HepG2 (cell line): ENCODE data around the gene ZFPL1. TPM values are rescaled to one million over a fixed set of nuclear protein-coding genes. Genes with fewer than 3 reads are reported as not detected.

Experiments used
- ATAC-seq: fragments of 200-7000 bp; cut with Tn5 transposase; 3 replicates; pipeline ENCODE4 v1.9.1; 2020; ENCODE audit warnings: mild to moderate bottlenecking, moderate library complexity
- BruUV-seq: library from RNA; stranded (reverse); fragments of 400-500 nt; replicated peaks from 2 replicates; lab custom pipeline; 2021; lab: Mats Ljungman, UMichigan
- CTCF ChIA-PET: fragments of 300-600 bp; formaldehyde crosslinking; extraction: SDS; loops from one replicate; lab custom pipeline; 2021; ENCODE audit warnings: low total read pairs, inconsistent platforms, low intra/inter-chr PET ratio; lab: Yijun Ruan, JAX
- POLR2A ChIA-PET: fragments of 350-600 bp; sonication (Branson Sonifier 250); formaldehyde crosslinking; loops from one replicate; lab custom pipeline; 2020; ENCODE audit warnings: antibody characterized with exemption, inconsistent platforms; lab: Yijun Ruan, JAX
- DNase-seq: peaks from one replicate; pipeline ENCODE4 v3.0.0-alpha.2; 2015; ENCODE audit warnings: low spot score
- FAIRE-seq: peaks from 3 replicates; lab custom pipeline; 2011; peaks lifted over from hg19 to GRCh38; lab: Jason Lieb, UNC
- H2AFZ ChIP-seq: one replicate; pipeline ENCODE4 v1.6.1; 2011; ENCODE audit warnings: low read length, inconsistent platforms
- H3K27ac ChIP-seq: fragments of 300-600 bp; 3 replicates; pipeline ENCODE4 v1.8.0; 2011; ENCODE audit warnings: mixed run types, mild to moderate bottlenecking, mixed read lengths, low read length, inconsistent platforms; ENCODE audit not compliant: insufficient read depth; ENCODE audit errors: extremely low read length
- H3K27me3 ChIP-seq, 2 experiments: fragments of 200-600 bp in 1 of 2; 2 replicates in 1 of 2; 3 replicates in 1 of 2; pipeline versions ENCODE4 v1.6.0 to v1.8.0; 2011; ENCODE audit warnings: low read length in 2 of 2, mild to moderate bottlenecking in 2 of 2, moderate library complexity in 2 of 2, inconsistent platforms in 1 of 2; ENCODE audit not compliant: insufficient read depth in 2 of 2, control insufficient read depth in 1 of 2
- H3K36me3 ChIP-seq, 2 experiments: fragments of 200-600 bp in 1 of 2; replicated peaks in 1 of 2; 2 replicates in 1 of 2; 3 replicates in 1 of 2; pipeline versions ENCODE4 v1.5.1 to v1.8.0; 2011; ENCODE audit warnings: low read length in 2 of 2, inconsistent platforms in 1 of 2; ENCODE audit not compliant: insufficient read depth in 2 of 2, control insufficient read depth in 1 of 2
- H3K4me1 ChIP-seq: 2 replicates; pipeline ENCODE4 v1.5.1; 2012; ENCODE audit warnings: low read length, inconsistent platforms; ENCODE audit not compliant: insufficient read depth
- H3K4me2 ChIP-seq: 2 replicates; pipeline ENCODE4 v1.6.0; 2011; ENCODE audit warnings: low read depth, low read length, inconsistent platforms
- H3K4me3 ChIP-seq, 3 experiments: fragments of 200-600 bp in 1 of 3; sonication (generic), shearing (Covaris generic) in 1 of 3; replicated peaks in 1 of 3; 2 replicates each; pipeline ENCODE4 v1.5.1; 2011 to 2016; ENCODE audit warnings: low read length in 3 of 3, inconsistent platforms in 2 of 3, low read depth in 2 of 3, mild to moderate bottlenecking in 2 of 3, control low read depth in 1 of 3, mixed read lengths in 1 of 3; ENCODE audit not compliant: insufficient read depth in 1 of 3
- H3K79me2 ChIP-seq: one replicate; pipeline ENCODE4 v1.6.1; 2011; ENCODE audit warnings: low read length, inconsistent platforms; ENCODE audit not compliant: insufficient read depth
- H3K9ac ChIP-seq: 2 replicates; pipeline ENCODE4 v1.6.0; 2011; ENCODE audit warnings: mild to moderate bottlenecking, low read depth, low read length, inconsistent platforms; ENCODE audit not compliant: insufficient read depth
- H3K9me3 ChIP-seq: 2 replicates; pipeline ENCODE4 v1.5.1; 2012; ENCODE audit warnings: mild to moderate bottlenecking, low read length
- H4K20me1 ChIP-seq: 2 replicates; pipeline ENCODE4 v1.6.0; 2011; ENCODE audit warnings: inconsistent platforms, mild to moderate bottlenecking, low read length, moderate library complexity; ENCODE audit not compliant: insufficient read depth
- ARNT ChIP-seq: fragments of 450-650 bp; IDR thresholded peaks from 2 replicates; pipeline ENCODE4 v1.6.1; 2017
- CCDC6 ChIP-seq: sonication (generic); formaldehyde crosslinking; IDR thresholded peaks from 2 replicates; pipeline ENCODE4 v1.8.1; 2022; ENCODE audit warnings: mild to moderate bottlenecking, missing genetic modification reagents, moderate library complexity
- HMGA1 ChIP-seq: sonication (generic); formaldehyde crosslinking; conservative IDR thresholded peaks from 2 replicates; pipeline ENCODE4 v1.4.0; 2020; ENCODE audit warnings: missing genetic modification reagents
- HNRNPL ChIP-seq: fragments of 200-400 bp; formaldehyde crosslinking; IDR thresholded peaks from 2 replicates; pipeline ENCODE4 v1.6.1; 2017; ENCODE audit warnings: mild to moderate bottlenecking, low read depth, low read length
- IRF2 ChIP-seq: IDR thresholded peaks from 2 replicates; pipeline ENCODE4 v1.6.1; 2018; ENCODE audit warnings: missing genetic modification reagents, missing compliant biosample characterization
- MAFF ChIP-seq: IDR thresholded peaks from 2 replicates; pipeline ENCODE4 v1.6.1; 2011; ENCODE audit warnings: low read depth, low read length, improper control_type of control experiment
- RBM22 ChIP-seq: fragments of 200-400 bp; formaldehyde crosslinking; optimal IDR thresholded peaks from 2 replicates; pipeline ENCODE3; 2017; ENCODE audit warnings: mild to moderate bottlenecking, low read length, moderate library complexity
- TOPORS ChIP-seq: sonication (generic); formaldehyde crosslinking; IDR thresholded peaks from 2 replicates; pipeline ENCODE4 v1.8.0; 2023; ENCODE audit warnings: mild to moderate bottlenecking, missing genetic modification reagents
- ZC3H4 ChIP-seq: sonication (generic); formaldehyde crosslinking; IDR thresholded peaks from 2 replicates; pipeline ENCODE4 v1.4.0; 2020; ENCODE audit warnings: missing genetic modification reagents, borderline replicate concordance
- ZNF552 ChIP-seq: sonication (generic); formaldehyde crosslinking; IDR thresholded peaks from 2 replicates; pipeline ENCODE4 v1.9.0; 2022; ENCODE audit warnings: missing genetic modification reagents, mild to moderate bottlenecking, borderline replicate concordance
- ZNF672 ChIP-seq: sonication (generic); formaldehyde crosslinking; IDR thresholded peaks from 2 replicates; pipeline ENCODE4 v1.8.1; 2022; ENCODE audit warnings: missing genetic modification reagents
- ZNF781 ChIP-seq: sonication (generic); formaldehyde crosslinking; IDR thresholded peaks from 2 replicates; pipeline ENCODE4 v1.5.1; 2020; ENCODE audit warnings: borderline replicate concordance, mild to moderate bottlenecking, missing genetic modification reagents; ENCODE audit errors: not compliant biosample characterization
- ZZZ3 ChIP-seq: sonication (generic); formaldehyde crosslinking; IDR thresholded peaks from 2 replicates; pipeline ENCODE4 v1.4.0; 2020; ENCODE audit warnings: missing genetic modification reagents, mild to moderate bottlenecking, borderline replicate concordance
- in situ Hi-C: cut with HindIII; loops from 2 replicates; pipeline ENCODE4 v1.10.0; 2017; ENCODE audit warnings: low pct_unique_long_range_greater_than_20kb; ENCODE audit not compliant: extremely low pct_ligation_motif_present
- intact Hi-C: fragments of 100-400 bp; cut with micrococcal nuclease; formaldehyde crosslinking; loops from one replicate; pipeline ENCODE4 v1.10.0; 2022; ENCODE audit not compliant: unreplicated experiment
- polyA plus RNA-seq, 8 experiments: library from polyadenylated mRNA; depleted of rRNA in 3 of 8; stranded (reverse) in 7 of 8; unstranded in 1 of 8; fragments of >200 nt; fragmentation: Illumina TruSeq in 4 of 8; extraction: Trizol in 4 of 8; gene quantifications; 2 replicates each; pipeline versions ENCODE4 v1.2.1 to v1.2.3, GENCODE V29; 2011 to 2016; ENCODE audit warnings: low read depth in 4 of 8, missing spikeins in 1 of 8, mixed read lengths in 1 of 8; ENCODE audit not compliant: insufficient read depth in 1 of 8
- total RNA-seq, 5 experiments: library from RNA; depleted of rRNA; stranded (reverse); fragments of >200 nt; fragmentation: Illumina TruSeq; extraction: Trizol; gene quantifications; 2 replicates each; pipeline ENCODE4 v1.2.3, GENCODE V29; 2016; ENCODE audit warnings: low read depth in 1 of 5
- TF ChIP-seq, protein P1 (sequence below): IDR thresholded peaks from 2 replicates; pipeline ENCODE4 v1.6.1; 2016
- TF ChIP-seq, protein P2 (sequence below): IDR thresholded peaks from 2 replicates; pipeline ENCODE4 v1.6.1; 2016; ENCODE audit warnings: low read depth, missing genetic modification reagents, missing compliant biosample characterization
- TF ChIP-seq, protein P3 (sequence below), 2 experiments: IDR thresholded peaks; 2 replicates each; pipeline ENCODE4 v1.6.1; 2011 to 2012; ENCODE audit warnings: low read length in 2 of 2, borderline replicate concordance in 1 of 2, low read depth in 1 of 2, mild to moderate bottlenecking in 1 of 2, moderate library complexity in 1 of 2

ZFPL1 gene
- total and polyA plus RNA-seq, 2 of the 13 experiments (the other 11 are each of a cell fraction or from before 2014, with no cell fraction given), result 32.2 to 56.0 TPM

DNA sequence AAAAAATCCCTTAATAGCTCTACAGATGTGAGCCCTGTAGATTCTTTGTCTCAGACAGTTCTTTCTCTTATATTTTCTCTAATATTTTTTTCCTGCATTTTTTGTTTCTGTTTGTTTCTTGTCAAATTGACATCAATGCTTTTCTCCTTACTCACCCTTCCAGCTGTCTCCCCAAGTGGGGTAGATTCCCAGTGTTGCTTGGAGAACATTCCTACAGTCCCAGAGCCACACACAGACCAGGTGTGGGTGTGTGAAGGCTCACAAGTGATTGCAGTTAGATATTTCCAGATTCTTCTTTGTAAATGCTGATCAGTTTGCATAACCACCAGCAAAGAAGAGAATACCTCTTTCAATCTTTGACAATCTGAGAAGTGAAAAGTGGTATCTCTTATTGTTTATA is 19.5 kb downstream of the ZFPL1 start:
- Histone ChIP-seq H3K4me2 (no peak overlapping the region), H3K27me3 (no peaks in the 10 kb centered on the region), H3K36me3 (peaks cover 7 to 21% of the 10 kb centered on the region in 2 experiments; a peak in 3 of 5 replicates), H2AFZ (no peak overlapping the region), H3K4me3 (no peak overlapping the region), H4K20me1 (no peaks in the 10 kb centered on the region), H3K79me2 (no peaks in the 10 kb centered on the region), H3K9me3 (no peaks in the 10 kb centered on the region), H3K4me1 (no peaks in the 10 kb centered on the region), H3K27ac (no peak overlapping the region)
- POLR2A ChIA-PET, result interaction anchor here (1.2 kb wide), 1 partner anchor 8 kb away, joined by 5 read pairs; the partner anchor contains the start of gene TM7SF2
- FAIRE-seq, result no peak
- CTCF ChIA-PET, result no interaction called here
- no peak for ATAC-seq
- in situ Hi-C loops, result no loop called here
- no TSS peak for BruUV-seq
- TF ChIP-seq RBM22 (no peak), ZC3H4 (no peak), ZNF552 (CRISPR knock-in tag) (no peak), HMGA1 (CRISPR knock-in tag) (no peak), MAFF (no peak), CCDC6 (CRISPR knock-in tag) (no peak), TOPORS (CRISPR knock-in tag) (no peak), ZNF672 (CRISPR knock-in tag) (no peak), HNRNPL (no peak), ZZZ3 (CRISPR knock-in tag) (no peak), IRF2 (CRISPR knock-in tag) (no peak), ARNT (no peak), ZNF781 (CRISPR knock-in tag) (no peak)
- TF ChIP-seq, protein P1, sequence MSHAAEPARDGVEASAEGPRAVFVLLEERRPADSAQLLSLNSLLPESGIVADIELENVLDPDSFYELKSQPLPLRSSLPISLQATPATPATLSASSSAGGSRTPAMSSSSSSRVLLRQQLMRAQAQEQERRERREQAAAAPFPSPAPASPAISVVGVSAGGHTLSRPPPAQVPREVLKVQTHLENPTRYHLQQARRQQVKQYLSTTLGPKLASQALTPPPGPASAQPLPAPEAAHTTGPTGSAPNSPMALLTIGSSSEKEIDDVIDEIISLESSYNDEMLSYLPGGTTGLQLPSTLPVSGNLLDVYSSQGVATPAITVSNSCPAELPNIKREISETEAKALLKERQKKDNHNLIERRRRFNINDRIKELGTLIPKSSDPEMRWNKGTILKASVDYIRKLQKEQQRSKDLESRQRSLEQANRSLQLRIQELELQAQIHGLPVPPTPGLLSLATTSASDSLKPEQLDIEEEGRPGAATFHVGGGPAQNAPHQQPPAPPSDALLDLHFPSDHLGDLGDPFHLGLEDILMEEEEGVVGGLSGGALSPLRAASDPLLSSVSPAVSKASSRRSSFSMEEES, result no peak
- TF ChIP-seq, protein P2, sequence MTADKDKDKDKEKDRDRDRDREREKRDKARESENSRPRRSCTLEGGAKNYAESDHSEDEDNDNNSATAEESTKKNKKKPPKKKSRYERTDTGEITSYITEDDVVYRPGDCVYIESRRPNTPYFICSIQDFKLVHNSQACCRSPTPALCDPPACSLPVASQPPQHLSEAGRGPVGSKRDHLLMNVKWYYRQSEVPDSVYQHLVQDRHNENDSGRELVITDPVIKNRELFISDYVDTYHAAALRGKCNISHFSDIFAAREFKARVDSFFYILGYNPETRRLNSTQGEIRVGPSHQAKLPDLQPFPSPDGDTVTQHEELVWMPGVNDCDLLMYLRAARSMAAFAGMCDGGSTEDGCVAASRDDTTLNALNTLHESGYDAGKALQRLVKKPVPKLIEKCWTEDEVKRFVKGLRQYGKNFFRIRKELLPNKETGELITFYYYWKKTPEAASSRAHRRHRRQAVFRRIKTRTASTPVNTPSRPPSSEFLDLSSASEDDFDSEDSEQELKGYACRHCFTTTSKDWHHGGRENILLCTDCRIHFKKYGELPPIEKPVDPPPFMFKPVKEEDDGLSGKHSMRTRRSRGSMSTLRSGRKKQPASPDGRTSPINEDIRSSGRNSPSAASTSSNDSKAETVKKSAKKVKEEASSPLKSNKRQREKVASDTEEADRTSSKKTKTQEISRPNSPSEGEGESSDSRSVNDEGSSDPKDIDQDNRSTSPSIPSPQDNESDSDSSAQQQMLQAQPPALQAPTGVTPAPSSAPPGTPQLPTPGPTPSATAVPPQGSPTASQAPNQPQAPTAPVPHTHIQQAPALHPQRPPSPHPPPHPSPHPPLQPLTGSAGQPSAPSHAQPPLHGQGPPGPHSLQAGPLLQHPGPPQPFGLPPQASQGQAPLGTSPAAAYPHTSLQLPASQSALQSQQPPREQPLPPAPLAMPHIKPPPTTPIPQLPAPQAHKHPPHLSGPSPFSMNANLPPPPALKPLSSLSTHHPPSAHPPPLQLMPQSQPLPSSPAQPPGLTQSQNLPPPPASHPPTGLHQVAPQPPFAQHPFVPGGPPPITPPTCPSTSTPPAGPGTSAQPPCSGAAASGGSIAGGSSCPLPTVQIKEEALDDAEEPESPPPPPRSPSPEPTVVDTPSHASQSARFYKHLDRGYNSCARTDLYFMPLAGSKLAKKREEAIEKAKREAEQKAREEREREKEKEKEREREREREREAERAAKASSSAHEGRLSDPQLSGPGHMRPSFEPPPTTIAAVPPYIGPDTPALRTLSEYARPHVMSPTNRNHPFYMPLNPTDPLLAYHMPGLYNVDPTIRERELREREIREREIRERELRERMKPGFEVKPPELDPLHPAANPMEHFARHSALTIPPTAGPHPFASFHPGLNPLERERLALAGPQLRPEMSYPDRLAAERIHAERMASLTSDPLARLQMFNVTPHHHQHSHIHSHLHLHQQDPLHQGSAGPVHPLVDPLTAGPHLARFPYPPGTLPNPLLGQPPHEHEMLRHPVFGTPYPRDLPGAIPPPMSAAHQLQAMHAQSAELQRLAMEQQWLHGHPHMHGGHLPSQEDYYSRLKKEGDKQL (CRISPR knock-in tag), result no peak
- TF ChIP-seq, protein P3, sequence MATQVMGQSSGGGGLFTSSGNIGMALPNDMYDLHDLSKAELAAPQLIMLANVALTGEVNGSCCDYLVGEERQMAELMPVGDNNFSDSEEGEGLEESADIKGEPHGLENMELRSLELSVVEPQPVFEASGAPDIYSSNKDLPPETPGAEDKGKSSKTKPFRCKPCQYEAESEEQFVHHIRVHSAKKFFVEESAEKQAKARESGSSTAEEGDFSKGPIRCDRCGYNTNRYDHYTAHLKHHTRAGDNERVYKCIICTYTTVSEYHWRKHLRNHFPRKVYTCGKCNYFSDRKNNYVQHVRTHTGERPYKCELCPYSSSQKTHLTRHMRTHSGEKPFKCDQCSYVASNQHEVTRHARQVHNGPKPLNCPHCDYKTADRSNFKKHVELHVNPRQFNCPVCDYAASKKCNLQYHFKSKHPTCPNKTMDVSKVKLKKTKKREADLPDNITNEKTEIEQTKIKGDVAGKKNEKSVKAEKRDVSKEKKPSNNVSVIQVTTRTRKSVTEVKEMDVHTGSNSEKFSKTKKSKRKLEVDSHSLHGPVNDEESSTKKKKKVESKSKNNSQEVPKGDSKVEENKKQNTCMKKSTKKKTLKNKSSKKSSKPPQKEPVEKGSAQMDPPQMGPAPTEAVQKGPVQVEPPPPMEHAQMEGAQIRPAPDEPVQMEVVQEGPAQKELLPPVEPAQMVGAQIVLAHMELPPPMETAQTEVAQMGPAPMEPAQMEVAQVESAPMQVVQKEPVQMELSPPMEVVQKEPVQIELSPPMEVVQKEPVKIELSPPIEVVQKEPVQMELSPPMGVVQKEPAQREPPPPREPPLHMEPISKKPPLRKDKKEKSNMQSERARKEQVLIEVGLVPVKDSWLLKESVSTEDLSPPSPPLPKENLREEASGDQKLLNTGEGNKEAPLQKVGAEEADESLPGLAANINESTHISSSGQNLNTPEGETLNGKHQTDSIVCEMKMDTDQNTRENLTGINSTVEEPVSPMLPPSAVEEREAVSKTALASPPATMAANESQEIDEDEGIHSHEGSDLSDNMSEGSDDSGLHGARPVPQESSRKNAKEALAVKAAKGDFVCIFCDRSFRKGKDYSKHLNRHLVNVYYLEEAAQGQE (IDR thresholded peaks at IDR 0.05; ENCODE audit: borderline replicate concordance in 1 of 2, low read depth in 1 of 2, low read length in 2 of 2), result no peak
- TF ChIP-seq, all 625 proteins: peak for 0
- no peak overlapping the region for H3K9ac ChIP-seq
- intact Hi-C loops, result no loop called here
- DNase-seq, result no peak
